OCI-LY7 (cell line): Measurements from ENCODE around the gene B3GALT2.

ENCODE experiments used
- CTCF ChIP-seq: fragments of 200-600 bp; sonication (generic); conservative IDR thresholded peaks from 2 replicates; pipeline ENCODE4 v1.5.1; 2014; ENCODE audit warnings: mild to moderate bottlenecking, antibody characterized with exemption, low read length, moderate library complexity, mixed read lengths
- EZH2phosphoT487 ChIP-seq: fragments of 200-600 bp; sonication (generic); IDR thresholded peaks from 2 replicates; pipeline ENCODE4 v1.6.1; 2018; ENCODE audit warnings: low read depth, borderline replicate concordance, mild to moderate bottlenecking, mixed run types, antibody characterized with exemption, low read length, moderate library complexity, mixed read lengths

DNA sequence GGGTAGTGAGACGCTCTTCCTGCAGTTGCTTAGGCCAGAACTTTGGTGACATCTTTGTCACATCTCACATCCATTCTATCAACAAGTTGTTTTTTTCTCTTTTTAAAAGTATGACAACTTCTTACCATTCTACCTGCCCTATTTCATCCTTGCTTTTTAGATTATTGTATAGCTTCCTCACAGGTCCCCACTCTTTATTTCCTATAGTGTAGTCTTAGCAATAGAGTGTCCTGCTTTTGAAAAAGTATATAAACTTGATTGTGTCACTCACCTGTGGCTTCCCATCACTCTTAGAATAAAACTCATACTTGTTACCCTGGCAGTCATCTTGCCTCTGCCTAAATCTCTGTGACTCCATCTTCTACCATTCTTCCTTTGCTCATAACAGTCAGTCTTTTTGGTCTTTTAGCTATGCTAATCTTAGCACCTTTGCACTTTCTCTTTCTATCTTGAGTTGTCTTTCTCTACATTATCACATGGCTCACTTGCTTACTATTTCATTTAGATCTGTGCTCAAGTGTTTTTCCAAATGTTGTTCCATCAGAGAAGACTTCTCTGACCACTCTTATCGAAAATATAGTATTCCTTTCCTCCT lies 55.0 kb downstream of the B3GALT2 start:
- TF ChIP-seq CTCF (no peak), EZH2phosphoT487 (no peak)
